Choroid plexus epithelial cell (primary cell): ENCODE results near the gene KDSR.

Experiments used
- DNase-seq: peaks from one replicate; pipeline ENCODE4 v3.0.0-alpha.2; 2010; ENCODE audit warnings: low read depth
- H3K4me3 ChIP-seq: 2 replicates; pipeline ENCODE4 v1.5.1; 2011; ENCODE audit warnings: low read depth, mild to moderate bottlenecking, control low read depth, low read length, moderate library complexity
- TF ChIP-seq, protein P1 (sequence below): conservative IDR thresholded peaks from 2 replicates; pipeline ENCODE4 v1.5.1; 2011; ENCODE audit warnings: low read depth, mild to moderate bottlenecking, control low read depth, inconsistent platforms, low read length, moderate library complexity

Gene KDSR

DNA sequence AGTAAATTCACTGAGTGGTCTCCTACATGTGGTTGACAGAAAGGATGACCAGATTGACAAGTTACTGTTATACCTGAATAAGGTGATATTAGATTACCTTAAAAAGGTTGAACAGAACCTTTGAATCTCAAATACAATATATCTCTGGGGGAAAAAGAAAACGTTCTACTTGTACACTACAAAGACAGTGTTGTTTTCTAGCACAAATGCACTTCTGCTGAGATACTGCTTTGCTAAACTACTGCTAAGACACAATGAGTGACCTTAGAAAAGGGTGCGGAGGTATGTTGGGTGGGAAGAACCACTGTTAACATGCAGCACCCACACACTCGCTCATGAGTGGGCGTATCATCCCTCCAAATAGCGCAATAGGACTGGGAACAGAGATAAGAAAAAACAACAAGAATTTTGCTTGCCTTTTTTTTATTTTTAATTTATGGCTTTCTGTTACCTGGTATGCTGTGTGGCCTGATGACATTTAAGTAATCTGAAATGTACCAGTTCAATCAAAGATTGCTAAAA lies 53.5 kb downstream of the KDSR start:
- TF ChIP-seq, protein P1, sequence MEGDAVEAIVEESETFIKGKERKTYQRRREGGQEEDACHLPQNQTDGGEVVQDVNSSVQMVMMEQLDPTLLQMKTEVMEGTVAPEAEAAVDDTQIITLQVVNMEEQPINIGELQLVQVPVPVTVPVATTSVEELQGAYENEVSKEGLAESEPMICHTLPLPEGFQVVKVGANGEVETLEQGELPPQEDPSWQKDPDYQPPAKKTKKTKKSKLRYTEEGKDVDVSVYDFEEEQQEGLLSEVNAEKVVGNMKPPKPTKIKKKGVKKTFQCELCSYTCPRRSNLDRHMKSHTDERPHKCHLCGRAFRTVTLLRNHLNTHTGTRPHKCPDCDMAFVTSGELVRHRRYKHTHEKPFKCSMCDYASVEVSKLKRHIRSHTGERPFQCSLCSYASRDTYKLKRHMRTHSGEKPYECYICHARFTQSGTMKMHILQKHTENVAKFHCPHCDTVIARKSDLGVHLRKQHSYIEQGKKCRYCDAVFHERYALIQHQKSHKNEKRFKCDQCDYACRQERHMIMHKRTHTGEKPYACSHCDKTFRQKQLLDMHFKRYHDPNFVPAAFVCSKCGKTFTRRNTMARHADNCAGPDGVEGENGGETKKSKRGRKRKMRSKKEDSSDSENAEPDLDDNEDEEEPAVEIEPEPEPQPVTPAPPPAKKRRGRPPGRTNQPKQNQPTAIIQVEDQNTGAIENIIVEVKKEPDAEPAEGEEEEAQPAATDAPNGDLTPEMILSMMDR: no peak
- H3K4me3 ChIP-seq: no peak overlapping the region
- DNase-seq: no peak

DNA sequence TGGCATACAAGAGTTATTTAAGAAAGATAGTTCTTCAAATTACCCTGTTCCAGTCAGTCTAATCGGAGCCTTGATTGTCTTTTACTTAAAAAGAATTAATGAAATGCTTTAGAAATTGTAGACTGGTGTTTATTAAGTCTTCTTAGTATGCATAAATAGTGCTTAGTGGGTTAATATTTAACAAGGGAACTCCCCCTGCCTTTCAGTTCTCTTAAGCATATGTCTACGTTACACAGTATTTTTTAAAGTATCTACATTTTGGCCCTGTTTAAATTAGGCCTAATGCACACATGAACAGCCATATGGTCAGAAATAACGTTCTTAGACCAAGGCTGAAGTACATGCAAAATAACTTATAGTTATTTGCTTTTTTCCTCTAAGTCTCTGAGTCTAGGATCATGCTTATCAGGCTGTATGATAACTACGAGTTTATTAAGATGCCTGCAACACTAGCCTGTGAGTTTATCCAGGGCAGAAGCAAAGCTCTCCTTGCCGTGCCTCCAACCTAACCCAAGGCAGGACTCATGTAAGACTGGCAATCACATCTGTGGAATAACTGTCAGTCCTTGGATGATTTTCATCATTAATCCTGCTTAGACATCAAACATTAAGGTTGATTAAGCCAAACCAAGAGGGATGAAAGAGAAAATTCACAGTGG lies 54.1 kb downstream of the KDSR start:
- no peak overlapping the region for H3K4me3 ChIP-seq
- DNase-seq: no peak
- TF ChIP-seq, protein P1: no peak

DNA sequence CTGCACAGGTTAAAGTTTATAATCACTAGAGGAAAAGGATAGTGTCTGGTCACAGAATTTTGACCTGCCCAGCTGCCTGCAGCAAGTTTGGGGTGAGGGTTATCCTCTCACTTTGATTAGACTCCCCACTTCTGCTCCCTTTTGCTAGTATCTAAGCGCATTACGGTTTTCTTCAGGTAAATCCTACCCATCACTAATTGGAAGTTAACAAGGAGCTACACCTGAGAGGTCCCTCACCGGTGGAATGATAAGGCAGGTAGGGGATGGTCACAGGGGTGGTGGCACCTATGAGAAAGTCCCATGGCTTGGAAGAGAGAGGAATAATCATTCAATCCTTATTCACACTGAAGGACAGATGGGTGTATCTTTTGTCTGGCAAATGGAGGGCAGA lies 55.0 kb downstream of the KDSR start:
- DNase-seq: no peak
- TF ChIP-seq, protein P1: no peak
- H3K4me3 ChIP-seq: no peak overlapping the region

DNA sequence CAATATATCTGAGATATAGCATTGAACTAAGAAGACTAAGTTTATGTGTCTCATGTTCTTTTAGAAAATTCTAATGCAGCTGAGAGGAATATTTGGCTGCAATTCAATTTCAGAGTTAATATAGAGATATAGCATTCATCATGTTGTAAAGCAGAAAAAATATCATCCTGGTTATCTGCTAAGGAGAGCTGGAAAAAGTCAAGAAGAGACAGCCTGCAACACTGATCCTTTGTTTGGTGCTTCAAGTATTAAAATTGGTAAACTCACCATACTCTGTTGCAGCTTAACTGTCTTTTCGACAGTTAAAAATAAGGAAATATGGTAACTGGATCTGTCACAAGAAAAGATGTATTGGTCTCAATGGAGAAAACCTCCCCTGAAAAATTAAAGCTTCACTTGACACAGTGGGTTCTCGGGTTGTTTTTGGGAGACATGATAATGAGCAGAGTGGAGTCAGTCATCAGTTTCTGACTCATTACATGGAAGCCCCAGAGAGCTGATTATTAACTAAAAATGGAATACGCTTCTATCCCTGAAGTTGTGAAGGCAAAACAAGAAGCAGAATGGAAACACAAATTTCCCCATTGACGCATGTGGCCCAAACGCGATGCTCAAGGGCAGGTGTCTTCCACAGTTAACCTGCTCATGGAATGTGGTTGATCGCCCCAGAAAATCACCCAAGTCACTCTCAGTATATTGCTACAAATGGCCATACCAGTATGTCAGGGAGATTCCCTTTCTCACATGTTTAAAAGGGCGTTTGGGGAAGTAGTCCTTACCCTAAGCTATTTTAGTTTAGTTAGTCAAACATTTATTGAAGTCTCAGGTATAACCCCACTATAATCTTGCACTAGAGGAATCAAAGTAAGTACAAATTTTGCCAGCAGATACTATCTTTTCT lies 55.6 kb downstream of the KDSR start:
- no peak overlapping the region for H3K4me3 ChIP-seq
- TF ChIP-seq, protein P1: no peak
- DNase-seq: no peak

DNA sequence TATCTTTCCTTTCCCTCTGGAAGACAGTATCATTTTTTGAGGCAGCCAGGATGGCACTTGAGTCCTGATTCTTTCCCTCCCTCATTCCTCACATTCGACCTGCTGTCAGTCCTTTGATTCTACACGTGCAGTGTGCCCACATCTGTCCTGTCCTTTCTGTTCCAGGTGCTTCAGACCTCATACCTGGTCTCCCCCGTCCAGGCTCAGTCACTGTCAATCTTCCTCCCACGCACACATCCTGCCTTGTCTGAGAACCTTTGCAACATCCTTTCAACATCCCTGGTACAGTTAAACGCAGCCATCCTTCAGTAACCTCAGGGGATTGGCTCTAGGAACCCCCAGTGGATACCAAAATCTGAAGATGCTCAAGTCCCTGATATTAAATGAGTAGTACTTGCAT lies 57.6 kb downstream of the KDSR start:
- TF ChIP-seq, protein P1: no peak
- no peak overlapping the region for H3K4me3 ChIP-seq
- DNase-seq: no peak

DNA sequence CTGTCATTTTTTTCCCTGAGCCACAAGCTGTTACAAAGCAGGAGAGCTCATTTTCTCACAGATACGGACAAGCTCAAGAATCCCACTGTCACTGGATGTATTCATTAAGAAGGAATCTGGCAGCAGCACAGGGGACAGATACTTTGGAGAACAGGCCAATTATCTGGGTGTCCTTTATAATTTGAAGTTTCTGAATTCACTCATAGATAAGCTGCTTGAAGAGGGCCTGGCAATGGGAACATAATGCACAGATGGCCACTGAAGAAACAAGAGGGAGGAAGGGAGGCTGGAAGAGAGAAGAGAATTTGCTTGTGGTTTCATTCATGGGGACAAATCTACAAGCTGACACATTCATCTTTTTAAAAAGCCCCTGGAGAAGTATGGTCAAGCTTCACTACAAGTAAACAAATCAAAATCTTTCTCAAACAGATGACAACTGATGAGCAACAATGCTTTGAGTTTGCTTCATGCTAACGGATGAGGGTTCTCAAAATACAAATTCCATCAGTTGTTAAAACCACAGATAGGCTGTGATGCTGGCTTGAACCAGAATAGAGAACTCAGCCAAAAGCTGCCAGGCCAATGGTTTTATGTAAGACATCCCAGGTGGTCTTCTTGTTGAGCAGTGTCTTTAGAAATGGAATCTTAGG lies 59.3 kb downstream of the KDSR start:
- DNase-seq: no peak
- no peak overlapping the region for H3K4me3 ChIP-seq
- TF ChIP-seq, protein P1: no peak
